ENCODE data around the gene AMDHD2. TPM values are rescaled to one million over a fixed set of nuclear protein-coding genes. Genes with fewer than 3 reads are reported as not detected.

The AMDHD2 gene
- polyA plus RNA-seq, 4 donors: 26.7 to 120 (median 36.0) TPM

DNA sequence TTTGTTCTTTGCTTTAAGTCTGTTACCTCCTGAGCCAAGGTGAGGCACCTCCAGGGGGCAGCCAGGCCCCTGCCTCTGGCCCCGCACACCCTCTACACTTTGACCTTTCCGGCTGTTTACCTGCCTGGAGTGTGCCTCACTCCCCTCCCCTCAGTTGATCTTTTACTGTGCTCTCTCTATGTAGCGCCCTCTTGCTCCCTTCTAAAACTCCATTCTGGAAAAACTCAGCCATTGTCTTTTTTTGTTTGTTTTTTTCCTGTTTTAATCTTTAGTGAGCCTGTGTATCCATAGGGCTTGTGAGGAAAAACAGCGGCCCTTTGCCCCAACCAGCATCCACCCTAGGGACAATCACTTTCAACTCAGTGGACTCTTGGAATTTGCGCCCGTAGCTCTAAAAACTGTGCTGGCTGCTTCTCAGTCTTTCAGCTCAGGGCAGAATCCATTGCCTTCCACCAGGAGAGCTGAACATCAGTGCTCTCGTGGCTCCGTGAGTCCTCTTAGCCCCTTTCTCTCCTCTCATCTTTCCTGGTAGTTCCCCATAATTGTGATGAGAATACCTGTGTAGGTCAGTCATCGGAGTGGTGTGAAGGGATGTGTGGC lies 4.3 kb downstream of the AMDHD2 start:
- peak; percentile 83 for DNase-seq
- H3K27ac ChIP-seq (ENCODE audit: low read depth in 1 of 3, low read length in 2 of 3): peak overlapping the region; percentile 65 to 85 (median 74)
- 24 to 67% (median 46%) methylated on average over 9 of the region's 9 CpGs for WGBS, 3 donors
- H3K27me3 ChIP-seq (ENCODE audit: control insufficient read depth in 3 of 3, insufficient read depth in 3 of 3, low read length in 3 of 3): no peaks in the 10 kb centered on the region
- FAIRE-seq: no peak
- H3K4me3 ChIP-seq (ENCODE audit: low read depth in 1 of 3, low read length in 3 of 3): peak overlapping the region in 1 of 3 donors; percentile 21
- peaks cover 0 to 82% (median 5%) of the 10 kb centered on the region in 3 donors for H3K36me3 ChIP-seq (ENCODE audit: control insufficient read depth in 3 of 3, insufficient read depth in 2 of 3, low read depth in 1 of 3, low read length in 3 of 3)
- peaks cover 0 to 66% (median 7%) of the 10 kb centered on the region in 3 donors for H3K4me1 ChIP-seq (ENCODE audit: control insufficient read depth in 3 of 3, insufficient read depth in 2 of 3, low read depth in 1 of 3, low read length in 2 of 3)
- H3K9me3 ChIP-seq (ENCODE audit: control insufficient read depth in 2 of 2, insufficient read depth in 1 of 2, low read depth in 1 of 2, low read length in 1 of 2): no peaks in the 10 kb centered on the region

DNA sequence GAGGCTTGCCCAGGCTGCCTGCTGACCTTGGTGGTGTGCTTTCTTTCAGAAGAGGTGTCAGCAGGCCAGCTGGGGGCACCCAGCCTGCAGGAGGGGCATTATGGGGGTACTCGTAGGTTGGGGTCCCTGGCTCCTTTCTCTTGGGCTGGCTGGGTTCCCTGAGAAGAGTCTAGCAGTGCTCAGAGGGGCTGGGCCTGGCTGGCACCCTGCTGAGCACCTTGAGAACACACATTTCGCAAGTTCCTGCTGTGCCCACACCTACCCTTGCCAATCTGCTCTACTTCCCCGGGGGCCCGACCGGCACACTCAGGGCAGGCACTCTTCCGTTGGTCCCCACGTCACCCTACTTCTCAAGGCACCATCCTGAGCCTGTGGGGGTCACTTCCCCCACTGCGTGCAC lies 6.0 kb downstream of the AMDHD2 start:
- 82 to 91% (median 87%) methylated on average over 8 of the region's 8 CpGs for WGBS, 3 donors
- Histone ChIP-seq H3K4me3 (ENCODE audit: low read depth in 1 of 3, low read length in 3 of 3) (no peak overlapping the region), H3K36me3 (ENCODE audit: control insufficient read depth in 3 of 3, insufficient read depth in 2 of 3, low read depth in 1 of 3, low read length in 3 of 3) (peaks cover 0 to 90% (median 8%) of the 10 kb centered on the region in 3 donors), H3K9me3 (ENCODE audit: control insufficient read depth in 2 of 2, insufficient read depth in 1 of 2, low read depth in 1 of 2, low read length in 1 of 2) (no peaks in the 10 kb centered on the region), H3K27ac (ENCODE audit: low read depth in 1 of 3, low read length in 2 of 3) (peak overlapping the region in 1 of 3 donors; percentile 37), H3K4me1 (ENCODE audit: control insufficient read depth in 3 of 3, insufficient read depth in 2 of 3, low read depth in 1 of 3, low read length in 2 of 3) (peaks cover 0 to 65% (median 4%) of the 10 kb centered on the region in 3 donors), H3K27me3 (ENCODE audit: control insufficient read depth in 3 of 3, insufficient read depth in 3 of 3, low read length in 3 of 3) (no peaks in the 10 kb centered on the region)
- FAIRE-seq: no peak
- no peak for DNase-seq

DNA sequence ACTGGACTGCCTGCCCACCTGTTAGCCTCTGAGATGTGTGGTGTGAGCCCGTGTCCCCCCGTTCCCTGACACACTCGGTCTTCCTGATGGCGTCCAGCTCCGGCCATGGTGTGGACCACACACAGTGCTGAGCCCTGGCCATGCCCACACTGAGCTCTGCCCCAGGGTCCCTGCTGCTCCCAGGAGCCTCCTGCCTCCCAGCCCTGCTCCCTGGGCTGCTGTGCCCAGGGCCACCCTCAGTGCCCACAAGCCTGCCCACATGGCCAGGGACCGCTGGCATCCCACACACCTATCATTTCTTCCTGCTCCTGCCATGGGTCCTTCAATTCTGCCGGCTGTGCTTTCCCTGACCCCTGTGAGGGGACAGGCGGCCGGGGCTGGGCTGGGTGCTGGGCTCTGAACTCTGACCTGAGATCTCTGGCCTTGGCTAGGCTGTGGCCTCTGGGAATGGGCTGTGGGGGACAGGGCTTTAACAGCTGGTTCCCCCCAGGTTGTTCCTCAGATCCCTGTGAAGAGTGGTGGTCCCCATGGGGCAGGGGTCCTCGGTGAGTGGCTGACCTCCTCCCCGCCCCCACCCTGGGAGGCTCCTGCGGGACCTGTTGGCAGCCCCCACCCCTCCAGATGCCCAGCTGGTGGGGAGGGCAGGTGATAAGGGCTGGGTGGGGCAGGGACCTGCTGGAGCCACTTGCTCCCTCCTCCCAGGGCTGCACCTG lies 7.1 kb downstream of the AMDHD2 start:
- FAIRE-seq (no peak), DNase-seq (no peak)
- Histone ChIP-seq H3K4me3 (ENCODE audit: low read depth in 1 of 3, low read length in 3 of 3) (no peak overlapping the region), H3K27me3 (ENCODE audit: control insufficient read depth in 3 of 3, insufficient read depth in 3 of 3, low read length in 3 of 3) (no peaks in the 10 kb centered on the region), H3K4me1 (ENCODE audit: control insufficient read depth in 3 of 3, insufficient read depth in 2 of 3, low read depth in 1 of 3, low read length in 2 of 3) (peaks cover 0 to 61% (median 5%) of the 10 kb centered on the region in 3 donors), H3K36me3 (ENCODE audit: control insufficient read depth in 3 of 3, insufficient read depth in 2 of 3, low read depth in 1 of 3, low read length in 3 of 3) (peaks cover 0 to 82% (median 8%) of the 10 kb centered on the region in 3 donors), H3K9me3 (ENCODE audit: control insufficient read depth in 2 of 2, insufficient read depth in 1 of 2, low read depth in 1 of 2, low read length in 1 of 2) (no peaks in the 10 kb centered on the region), H3K27ac (ENCODE audit: low read depth in 1 of 3, low read length in 2 of 3) (no peak overlapping the region)
- 77 to 87% (median 81%) methylated on average over 12 of the region's 12 CpGs for WGBS, 3 donors

DNA sequence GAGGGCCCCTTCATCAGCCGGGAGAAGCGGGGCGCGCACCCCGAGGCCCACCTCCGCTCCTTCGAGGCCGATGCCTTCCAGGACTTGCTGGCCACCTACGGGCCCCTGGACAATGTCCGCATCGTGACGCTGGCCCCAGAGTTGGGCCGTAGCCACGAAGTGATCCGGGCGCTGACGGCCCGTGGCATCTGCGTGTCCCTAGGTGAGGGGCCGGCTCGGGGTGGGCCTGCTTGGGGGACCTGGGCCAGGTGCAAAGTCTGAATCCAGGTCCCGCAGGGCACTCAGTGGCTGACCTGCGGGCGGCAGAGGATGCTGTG lies 7.6 kb downstream of the AMDHD2 start:
- H3K4me1 ChIP-seq (ENCODE audit: control insufficient read depth in 3 of 3, insufficient read depth in 2 of 3, low read depth in 1 of 3, low read length in 2 of 3): peaks cover 0 to 61% (median 5%) of the 10 kb centered on the region in 3 donors
- DNase-seq: no peak
- no peaks in the 10 kb centered on the region for H3K27me3 ChIP-seq (ENCODE audit: control insufficient read depth in 3 of 3, insufficient read depth in 3 of 3, low read length in 3 of 3)
- no peaks in the 10 kb centered on the region for H3K9me3 ChIP-seq (ENCODE audit: control insufficient read depth in 2 of 2, insufficient read depth in 1 of 2, low read depth in 1 of 2, low read length in 1 of 2)
- no peak overlapping the region for H3K27ac ChIP-seq (ENCODE audit: low read depth in 1 of 3, low read length in 2 of 3)
- WGBS, 3 donors: 82 to 94% (median 91%) methylated on average over 23 to 24 of the region's 24 CpGs
- H3K36me3 ChIP-seq (ENCODE audit: control insufficient read depth in 3 of 3, insufficient read depth in 2 of 3, low read depth in 1 of 3, low read length in 3 of 3): peaks cover 0 to 77% (median 8%) of the 10 kb centered on the region in 3 donors
- no peak for FAIRE-seq
- H3K4me3 ChIP-seq (ENCODE audit: low read depth in 1 of 3, low read length in 3 of 3): no peak overlapping the region

DNA sequence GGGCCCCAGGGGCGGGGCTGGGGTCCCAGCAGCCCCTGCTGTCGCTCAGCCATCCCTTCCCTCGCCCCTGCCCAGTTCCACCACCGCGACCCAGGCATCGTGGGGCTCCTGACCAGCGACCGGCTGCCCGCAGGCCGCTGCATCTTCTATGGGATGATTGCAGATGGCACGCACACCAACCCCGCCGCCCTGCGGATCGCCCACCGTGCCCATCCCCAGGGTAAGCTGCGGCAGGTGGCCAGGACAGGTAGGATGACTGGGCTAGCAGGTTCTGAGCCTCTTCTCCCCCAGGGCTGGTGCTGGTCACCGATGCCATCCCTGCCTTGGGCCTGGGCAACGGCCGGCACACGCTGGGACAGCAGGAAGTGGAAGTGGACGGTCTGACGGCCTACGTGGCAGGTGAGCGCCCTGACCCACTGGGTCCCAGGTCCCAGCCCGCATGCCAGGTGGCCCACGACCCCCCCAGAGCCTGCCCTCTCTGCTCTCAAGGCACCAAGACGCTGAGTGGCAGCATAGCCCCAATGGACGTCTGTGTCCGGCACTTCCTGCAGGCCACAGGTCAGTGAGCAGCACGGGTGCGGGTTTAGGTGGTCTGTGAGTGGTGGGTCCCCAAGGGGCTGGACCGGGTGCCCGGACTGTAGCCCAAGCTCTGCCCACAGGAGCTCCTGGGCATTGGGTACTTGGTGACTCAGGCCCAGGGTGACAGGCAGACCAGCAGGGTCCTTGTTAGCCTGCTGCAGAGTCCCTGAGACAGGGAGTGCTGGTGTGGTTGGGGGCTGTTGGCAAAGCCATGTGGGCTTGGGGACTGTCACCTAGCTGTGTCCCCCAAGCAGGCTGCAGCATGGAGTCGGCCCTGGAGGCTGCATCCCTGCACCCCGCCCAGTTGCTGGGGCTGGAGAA lies 8.2 kb downstream of the AMDHD2 start:
- no peak overlapping the region for H3K27ac ChIP-seq (ENCODE audit: low read depth in 1 of 3, low read length in 2 of 3)
- no peaks in the 10 kb centered on the region for H3K9me3 ChIP-seq (ENCODE audit: control insufficient read depth in 2 of 2, insufficient read depth in 1 of 2, low read depth in 1 of 2, low read length in 1 of 2)
- WGBS, 3 donors: 93 to 96% (median 93%) methylated on average over 33 to 36 of the region's 36 CpGs
- H3K36me3 ChIP-seq (ENCODE audit: control insufficient read depth in 3 of 3, insufficient read depth in 2 of 3, low read depth in 1 of 3, low read length in 3 of 3): peaks cover 0 to 71% (median 8%) of the 10 kb centered on the region in 3 donors
- H3K27me3 ChIP-seq (ENCODE audit: control insufficient read depth in 3 of 3, insufficient read depth in 3 of 3, low read length in 3 of 3): no peaks in the 10 kb centered on the region
- DNase-seq (no peak), FAIRE-seq (no peak)
- peaks cover 0 to 60% (median 5%) of the 10 kb centered on the region in 3 donors for H3K4me1 ChIP-seq (ENCODE audit: control insufficient read depth in 3 of 3, insufficient read depth in 2 of 3, low read depth in 1 of 3, low read length in 2 of 3)
- H3K4me3 ChIP-seq (ENCODE audit: low read depth in 1 of 3, low read length in 3 of 3): no peak overlapping the region

DNA sequence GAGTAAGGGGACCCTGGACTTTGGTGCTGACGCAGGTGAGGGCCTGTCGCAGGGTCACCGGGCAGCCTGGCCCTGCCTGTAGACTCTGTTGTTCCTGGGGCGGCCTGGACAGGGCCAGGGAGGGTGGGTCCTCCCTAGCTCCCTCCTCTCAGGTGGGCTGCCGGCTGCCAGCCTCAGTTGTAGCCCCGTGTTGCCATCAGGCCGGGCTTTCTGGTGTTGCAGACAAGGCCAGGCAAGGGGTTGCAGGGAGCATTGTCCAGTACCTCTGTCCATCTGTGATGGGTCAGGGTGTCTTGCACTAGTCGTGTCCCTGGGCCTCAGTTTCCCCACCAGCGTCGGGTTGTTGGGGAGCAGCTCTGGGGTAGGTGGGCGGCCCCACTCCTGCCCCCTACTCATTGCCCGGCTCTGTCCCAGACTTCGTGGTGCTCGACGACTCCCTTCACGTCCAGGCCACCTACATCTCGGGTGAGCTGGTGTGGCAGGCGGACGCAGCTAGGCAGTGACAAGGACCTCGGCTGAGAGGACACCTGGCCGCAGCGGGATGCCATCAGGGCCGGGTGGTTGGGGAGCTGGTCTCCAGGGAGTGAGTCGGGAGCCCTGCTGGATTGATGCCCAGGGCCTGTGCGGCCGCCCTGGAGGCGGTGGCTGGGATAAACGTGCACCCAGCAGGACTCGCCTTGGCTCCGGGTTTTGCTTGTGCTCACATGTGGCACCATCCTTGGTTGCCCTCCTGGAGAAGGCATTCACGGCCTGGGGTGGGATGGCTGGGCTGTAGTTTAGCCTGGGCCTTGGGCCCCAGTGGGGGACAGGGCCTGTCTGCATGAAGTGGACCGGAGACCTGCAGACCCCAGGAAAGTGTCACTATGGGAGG lies 9.1 kb downstream of the AMDHD2 start:
- Histone ChIP-seq H3K9me3 (ENCODE audit: control insufficient read depth in 2 of 2, insufficient read depth in 1 of 2, low read depth in 1 of 2, low read length in 1 of 2) (no peaks in the 10 kb centered on the region), H3K27ac (ENCODE audit: low read depth in 1 of 3, low read length in 2 of 3) (no peak overlapping the region), H3K36me3 (ENCODE audit: control insufficient read depth in 3 of 3, insufficient read depth in 2 of 3, low read depth in 1 of 3, low read length in 3 of 3) (peaks cover 0 to 62% (median 8%) of the 10 kb centered on the region in 3 donors), H3K4me1 (ENCODE audit: control insufficient read depth in 3 of 3, insufficient read depth in 2 of 3, low read depth in 1 of 3, low read length in 2 of 3) (peaks cover 0 to 51% (median 5%) of the 10 kb centered on the region in 3 donors), H3K27me3 (ENCODE audit: control insufficient read depth in 3 of 3, insufficient read depth in 3 of 3, low read length in 3 of 3) (no peaks in the 10 kb centered on the region), H3K4me3 (ENCODE audit: low read depth in 1 of 3, low read length in 3 of 3) (no peak overlapping the region)
- FAIRE-seq (no peak), DNase-seq (no peak)
- WGBS, 3 donors: 82 to 90% (median 89%) methylated on average over 28 to 32 of the region's 32 CpGs

DNA sequence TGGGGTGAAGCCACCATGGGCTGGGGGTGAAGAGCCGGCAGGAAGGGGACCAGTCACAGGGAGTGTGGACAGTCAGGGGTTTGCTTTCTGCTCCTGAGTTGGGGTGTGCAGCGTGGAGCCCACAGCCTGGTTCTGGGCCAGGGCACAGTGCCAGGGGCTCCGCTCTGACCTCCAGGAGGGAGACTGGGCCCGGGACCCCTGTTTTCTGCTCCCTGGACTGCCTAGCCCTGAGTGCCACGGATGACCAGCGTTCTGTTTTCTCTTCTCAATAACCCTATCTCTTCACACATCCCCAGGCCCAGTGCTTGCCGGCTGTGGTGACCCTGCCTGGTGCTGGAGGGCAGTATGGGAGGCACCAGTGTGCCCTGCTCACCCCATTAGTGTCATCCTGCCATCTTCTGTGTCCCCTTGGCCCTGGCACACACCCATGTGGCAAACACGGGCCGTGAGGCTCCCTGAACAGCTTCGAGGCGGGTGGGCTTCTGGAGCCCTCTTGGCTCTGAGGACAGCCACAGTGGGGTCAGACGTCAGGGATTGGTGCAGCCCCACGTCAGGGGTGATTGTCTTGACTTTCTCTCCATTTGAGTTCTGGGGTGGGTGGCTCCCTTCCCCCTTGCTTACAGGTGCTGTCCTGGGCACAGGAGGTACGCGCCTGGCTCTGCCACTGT lies 9.9 kb downstream of the AMDHD2 start:
- H3K9me3 ChIP-seq (ENCODE audit: control insufficient read depth in 2 of 2, insufficient read depth in 1 of 2, low read depth in 1 of 2, low read length in 1 of 2): no peaks in the 10 kb centered on the region
- no peak overlapping the region for H3K27ac ChIP-seq (ENCODE audit: low read depth in 1 of 3, low read length in 2 of 3)
- 73 to 88% (median 82%) methylated on average over 15 of the region's 15 CpGs for WGBS, 3 donors
- no peak overlapping the region for H3K4me3 ChIP-seq (ENCODE audit: low read depth in 1 of 3, low read length in 3 of 3)
- no peak for FAIRE-seq
- H3K27me3 ChIP-seq (ENCODE audit: control insufficient read depth in 3 of 3, insufficient read depth in 3 of 3, low read length in 3 of 3): no peaks in the 10 kb centered on the region
- H3K4me1 ChIP-seq (ENCODE audit: control insufficient read depth in 3 of 3, insufficient read depth in 2 of 3, low read depth in 1 of 3, low read length in 2 of 3): peaks cover 0 to 44% (median 5%) of the 10 kb centered on the region in 3 donors
- H3K36me3 ChIP-seq (ENCODE audit: control insufficient read depth in 3 of 3, insufficient read depth in 2 of 3, low read depth in 1 of 3, low read length in 3 of 3): peaks cover 0 to 59% (median 8%) of the 10 kb centered on the region in 3 donors
- no peak for DNase-seq
